ENCODE measurements around the gene EPS8L2. TPM values are rescaled to one million over a fixed set of nuclear protein-coding genes. Genes with fewer than 3 reads are reported as not detected.
"Not testable (repeated sequence)": the region's sequence is repeated elsewhere in the genome, so short reads cannot be mapped to it uniquely, and the experiment has no call there.

EPS8L2 gene
- total RNA-seq, 1 experiment from 2014 or later: 1.8 TPM

DNA sequence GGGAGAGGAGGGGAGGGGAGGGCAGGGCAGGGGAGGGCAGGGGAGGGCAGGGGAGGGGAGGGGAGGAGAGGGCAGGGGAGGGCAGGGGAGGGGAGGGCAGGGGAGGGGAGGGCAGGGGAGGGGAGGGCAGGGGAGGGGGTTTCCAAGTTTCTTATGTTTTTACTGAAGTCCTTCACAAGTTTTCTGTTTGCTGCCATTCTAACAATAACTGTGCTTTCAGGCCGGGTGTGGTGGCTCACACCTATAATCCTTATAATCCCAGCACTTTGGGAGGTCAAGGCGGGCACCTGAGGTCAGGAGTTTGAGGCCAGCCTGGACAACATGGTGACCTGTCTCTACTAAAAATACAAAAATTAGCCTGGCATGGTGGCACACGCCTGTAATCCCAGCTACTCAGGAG, 15.8 kb upstream of the EPS8L2 start:
- not testable (repeated sequence) for DNase-seq (ENCODE audit: low read depth)

- no peak for DNase-seq (ENCODE audit: low read depth)
These were observed 15.0 kb upstream of the EPS8L2 start for GRCh38 chr11:690738-691633.

DNA sequence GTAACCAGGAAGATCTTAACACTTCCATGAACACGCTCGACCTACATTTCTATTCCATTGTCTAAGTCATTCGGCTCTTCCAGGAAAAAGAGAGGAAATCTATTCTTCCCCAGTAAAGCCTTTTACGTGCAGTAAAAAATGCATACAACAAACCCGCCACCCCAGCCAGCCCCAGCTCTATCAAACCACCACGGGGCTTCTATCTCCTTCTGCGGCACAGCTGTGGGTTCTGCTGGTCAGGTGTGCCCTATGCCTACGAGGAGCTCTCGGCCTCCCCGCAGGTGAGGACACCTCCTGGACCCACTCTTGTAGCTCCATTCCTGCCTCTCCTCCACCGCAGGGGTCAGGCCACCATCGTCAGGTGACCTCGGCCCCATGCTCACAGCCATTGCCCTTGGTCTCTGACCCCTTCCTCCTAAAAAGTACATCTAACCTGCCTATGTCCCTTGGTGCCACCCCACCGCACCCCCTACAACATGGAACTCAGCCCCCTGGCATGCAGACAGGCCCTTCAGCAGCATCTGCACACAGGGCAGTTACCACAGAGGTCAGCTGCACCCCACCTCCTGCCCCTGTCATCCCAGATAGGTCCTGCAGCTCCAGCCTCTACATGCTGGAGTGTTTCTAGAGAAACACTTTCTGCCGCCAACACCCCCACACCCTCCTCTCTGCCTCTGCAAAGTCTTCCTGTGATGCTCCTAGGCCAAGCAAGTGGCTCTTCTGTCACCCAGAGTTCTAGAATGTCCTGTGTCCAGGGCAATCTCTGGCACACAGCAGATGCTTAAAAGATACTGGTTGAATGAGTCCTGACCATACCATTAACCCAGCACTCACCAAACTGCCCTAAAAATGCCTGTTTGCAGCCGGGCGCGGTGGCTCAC, 14.1 kb upstream of the EPS8L2 start:
- DNase-seq (ENCODE audit: low read depth): no peak

GRCh38 chr11:692824-693414, 13.1 kb upstream of the EPS8L2 start:
- DNase-seq (ENCODE audit: low read depth): no peak

DNA sequence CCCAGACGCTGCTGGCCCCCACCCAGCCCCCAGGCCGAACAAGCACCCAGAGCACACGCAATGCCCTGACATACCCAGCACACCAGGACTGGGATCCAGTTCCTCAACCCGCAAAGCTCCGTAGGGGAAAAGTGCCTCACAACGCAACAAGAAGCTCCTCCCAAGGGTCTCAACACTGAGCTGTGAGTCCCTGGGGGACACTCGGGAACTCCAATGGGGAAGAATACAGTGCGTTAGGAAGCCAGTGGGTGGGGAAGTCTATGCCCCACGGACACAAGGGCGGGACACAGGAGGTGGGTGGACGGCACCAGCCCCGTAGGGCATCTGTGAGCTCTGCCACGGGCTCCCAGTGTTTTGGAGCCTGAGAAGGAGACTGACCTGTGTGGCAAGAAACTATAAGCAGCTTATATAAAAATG, 12.6 kb upstream of the EPS8L2 start:
- DNase-seq (ENCODE audit: low read depth): no peak

DNA sequence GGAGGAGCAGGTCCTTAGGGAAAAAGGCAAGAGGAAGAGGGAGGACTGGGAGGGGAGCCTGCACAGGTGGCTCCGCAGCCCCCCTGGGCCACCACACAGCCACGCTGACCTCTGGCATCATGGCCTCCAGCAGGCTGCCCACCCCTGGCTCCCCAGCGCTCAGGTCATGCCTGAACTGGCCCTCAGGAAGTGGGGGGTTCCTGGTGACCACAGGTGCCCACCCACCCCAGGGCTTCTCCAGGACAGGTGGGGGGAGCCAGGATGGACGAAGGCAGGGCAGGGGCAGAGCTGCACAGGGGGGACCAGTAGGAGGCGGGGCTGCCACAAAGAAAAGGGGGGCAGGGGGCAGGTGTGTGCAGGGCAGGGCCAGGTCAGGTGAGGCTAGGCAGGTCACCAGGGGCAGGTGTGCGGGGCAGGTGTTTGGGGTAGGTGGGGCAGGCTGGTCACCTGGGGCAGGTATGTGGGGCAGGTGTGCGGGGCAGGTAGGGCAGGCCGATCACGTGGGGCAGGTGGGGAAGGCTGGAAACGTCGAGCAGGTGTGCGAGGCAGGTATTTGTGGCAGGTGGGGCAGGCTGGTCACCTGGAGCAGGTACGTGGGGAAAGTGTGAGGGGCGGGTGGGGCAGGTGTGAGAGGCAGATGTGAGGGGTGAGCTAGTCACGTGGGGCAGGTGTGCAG, 12.0 kb upstream of the EPS8L2 start:
- DNase-seq (ENCODE audit: low read depth): no peak

GRCh38 chr11:694563-695287, 11.3 kb upstream of the EPS8L2 start, which contains the start of gene DEAF1:
DEAF1 (minus strand) TSS chr11:695222; CDS start chr11:695047, 175 bp downstream.
- peak; percentile 98 for DNase-seq (ENCODE audit: low read depth)

DNA sequence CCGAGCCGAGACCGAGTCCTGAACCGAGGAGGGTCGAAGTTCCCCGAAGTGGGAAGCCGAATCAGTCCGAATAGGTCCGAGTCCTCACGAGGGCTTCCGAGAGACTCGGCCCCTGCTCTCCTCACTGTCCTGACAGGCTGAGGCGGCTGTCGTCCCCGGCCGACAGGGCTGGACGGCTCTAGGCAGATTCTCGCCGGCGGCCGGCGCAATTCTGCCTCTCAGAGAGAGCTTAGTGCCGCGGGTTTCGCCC, 10.8 kb upstream of the EPS8L2 start:
- DNase-seq (ENCODE audit: low read depth): no peak

DNA sequence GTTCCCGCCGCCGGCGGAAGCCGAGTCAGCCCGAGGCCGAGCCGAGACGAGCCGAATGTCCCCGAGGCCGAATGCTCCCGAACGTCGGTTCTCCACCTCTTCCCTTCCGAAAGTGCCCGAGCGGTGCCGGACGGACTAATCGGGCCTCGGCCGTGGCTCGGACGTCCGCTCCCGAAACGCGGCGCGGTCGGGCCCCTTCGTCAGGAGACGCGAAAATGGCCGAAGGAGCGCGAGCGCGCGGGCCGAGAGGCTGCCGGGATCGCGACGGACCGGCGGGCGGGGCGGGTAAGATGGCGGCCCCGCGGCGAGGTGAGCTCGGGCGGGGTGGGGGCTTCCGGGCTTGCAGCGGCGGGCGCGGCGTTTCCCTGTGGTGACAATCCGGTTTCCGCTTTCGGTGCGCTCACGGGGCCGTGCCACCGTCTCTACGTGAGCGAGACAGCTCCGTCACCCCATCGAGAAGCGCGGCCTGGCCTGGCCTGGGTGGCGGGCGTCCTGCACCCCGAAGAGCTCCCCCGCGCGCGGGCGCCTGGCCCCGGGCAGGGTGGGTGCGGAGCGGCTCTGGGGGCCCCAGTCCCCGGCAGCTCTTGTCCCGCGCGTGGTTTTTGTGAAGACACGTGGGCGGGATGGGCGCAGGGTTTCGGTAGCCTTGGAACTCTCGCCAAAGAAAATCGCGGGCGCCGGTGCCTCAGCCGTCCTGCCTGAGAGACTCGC, 10.3 kb upstream of the EPS8L2 start, which contains the start of gene TMEM80:
TSS of gene TMEM80 (plus strand) at position 279 of the 711 bp plus-strand sequence. CDS start at position 291, 12 bp downstream.
- DNase-seq (ENCODE audit: low read depth): peak; percentile 99

DNA sequence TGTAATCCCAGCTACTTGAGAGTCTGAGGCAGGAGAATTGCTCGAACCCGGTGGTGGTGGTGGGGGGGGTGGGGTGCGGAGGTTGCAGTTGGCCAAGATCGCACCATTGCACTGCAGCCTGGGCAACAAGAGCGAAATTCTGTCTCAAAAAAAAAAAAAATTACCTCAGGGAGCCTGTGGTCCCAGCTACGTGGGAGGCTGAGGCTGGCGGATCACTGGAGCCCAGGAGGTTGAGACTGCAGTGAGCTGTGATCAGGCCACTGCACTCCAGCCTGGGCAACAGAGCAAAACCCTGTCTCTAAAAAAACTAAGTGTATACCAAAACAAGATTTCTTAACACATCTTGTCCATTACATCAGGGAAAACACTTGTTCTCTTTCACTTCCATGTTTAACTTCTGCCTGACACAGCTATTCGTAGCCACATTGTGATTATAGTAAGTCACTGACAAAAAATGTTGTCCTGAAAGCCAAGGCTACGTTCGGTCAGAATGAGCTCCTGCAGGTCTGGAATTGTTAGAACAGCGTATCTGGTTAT, 9.0 kb upstream of the EPS8L2 start:
- DNase-seq (ENCODE audit: low read depth): peak; percentile 66

- peak; percentile 64 for DNase-seq (ENCODE audit: low read depth)
These were observed 8.2 kb upstream of the EPS8L2 start for GRCh38 chr11:697811-698311.

GRCh38 chr11:698493-699115, 7.4 kb upstream of the EPS8L2 start:
- DNase-seq (ENCODE audit: low read depth): no peak

- no peak for DNase-seq (ENCODE audit: low read depth)
These were observed 6.9 kb upstream of the EPS8L2 start for GRCh38 chr11:699116-699508.

DNA sequence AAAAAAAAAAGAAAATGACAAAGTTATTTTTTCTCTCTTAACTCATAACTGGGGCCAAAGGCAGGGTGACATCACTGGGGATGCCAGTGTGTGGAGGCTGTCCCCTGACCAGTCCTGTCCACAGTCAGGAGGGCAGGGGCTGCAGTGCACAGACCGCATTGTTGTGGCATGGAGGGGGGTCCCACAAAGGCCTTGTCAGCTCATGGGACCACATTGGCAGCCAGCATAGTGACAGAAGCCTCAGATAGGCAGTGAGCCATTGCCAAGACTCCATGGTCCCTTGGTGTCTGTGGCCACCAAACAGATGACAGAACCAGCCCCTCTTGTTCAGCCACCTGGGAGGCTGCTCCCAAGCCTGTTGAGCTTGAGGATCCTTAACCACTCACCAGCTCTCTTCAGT, 6.3 kb upstream of the EPS8L2 start:
- DNase-seq (ENCODE audit: low read depth): no peak

- no peak for DNase-seq (ENCODE audit: low read depth)
These were observed 4.1 kb upstream of the EPS8L2 start for GRCh38 chr11:701741-702461.

GRCh38 chr11:702462-703461, 3.3 kb upstream of the EPS8L2 start:
- DNase-seq (ENCODE audit: low read depth): peak; percentile 69

DNA sequence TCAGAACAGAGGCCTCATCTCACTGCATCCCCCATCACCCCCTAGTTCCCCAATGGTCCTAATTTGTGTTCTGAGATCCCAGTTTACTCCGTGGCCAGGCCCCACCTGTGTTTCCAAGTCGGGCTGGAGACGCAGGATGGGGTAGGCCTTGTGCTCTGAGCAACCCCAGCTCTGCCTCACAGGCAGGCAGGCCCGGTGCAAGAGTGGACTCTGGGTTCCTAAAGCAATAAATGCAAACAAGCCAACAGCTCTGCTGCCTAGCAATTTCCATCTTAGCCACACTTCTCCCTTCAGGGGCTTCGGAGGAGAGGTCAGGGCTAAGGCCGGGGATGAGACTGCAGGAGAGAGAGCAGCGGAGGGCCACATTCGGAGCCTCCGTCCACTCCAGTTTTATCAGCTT, 2.5 kb upstream of the EPS8L2 start:
- no peak for DNase-seq (ENCODE audit: low read depth)
